ENCODE results near the gene UGDH.

GRCh38 chr4:39451423-39452023 is 75.7 kb downstream of the UGDH start:
- TF ChIP-seq CTCF (CRISPR knock-in tag; IDR thresholded peaks at IDR 0.05) (no peak), RFX3 (CRISPR knock-in tag; IDR thresholded peaks at IDR 0.05) (no peak), FIP1L1 (IDR thresholded peaks at IDR 0.05; ENCODE audit: borderline replicate concordance, insufficient read depth, low read depth, low read length) (no peak), DMAP1 (CRISPR knock-in tag; IDR thresholded peaks at IDR 0.05) (no peak), SMAD3 (CRISPR knock-in tag; IDR thresholded peaks at IDR 0.05) (no peak), YY1 (IDR thresholded peaks at IDR 0.05; ENCODE audit: insufficient read depth, insufficient replicate concordance, low read depth, low read length) (no peak), U2AF1 (optimal IDR thresholded peaks at IDR 0.05; ENCODE audit: low read depth, low read length) (no peak), ZNF737 (CRISPR knock-in tag; IDR thresholded peaks at IDR 0.05; ENCODE audit: borderline replicate concordance) (no peak)
